Hematopoietic multipotent progenitor cell treated with erythropoietin and hydrocortisone succinate and interleukin-3 and kit ligand, for 15 days (in vitro differentiated cells): ENCODE results near the gene ARHGEF37.
A peak's percentile ranks its signal among the peaks of the same experiment; 100 is the strongest.
"Not testable (repeated sequence)": the region's sequence is repeated elsewhere in the genome, so short reads cannot be mapped to it uniquely, and the experiment has no call there.

ENCODE experiments used
- DNase-seq: peaks from one replicate; pipeline ENCODE4 v3.0.0-alpha.2; 2015; ENCODE audit warnings: low spot score

The ARHGEF37 gene

GRCh38 chr5:149564542-149565140 is 16.7 kb upstream of the ARHGEF37 start:
- DNase-seq, result peak; percentile 88

DNA sequence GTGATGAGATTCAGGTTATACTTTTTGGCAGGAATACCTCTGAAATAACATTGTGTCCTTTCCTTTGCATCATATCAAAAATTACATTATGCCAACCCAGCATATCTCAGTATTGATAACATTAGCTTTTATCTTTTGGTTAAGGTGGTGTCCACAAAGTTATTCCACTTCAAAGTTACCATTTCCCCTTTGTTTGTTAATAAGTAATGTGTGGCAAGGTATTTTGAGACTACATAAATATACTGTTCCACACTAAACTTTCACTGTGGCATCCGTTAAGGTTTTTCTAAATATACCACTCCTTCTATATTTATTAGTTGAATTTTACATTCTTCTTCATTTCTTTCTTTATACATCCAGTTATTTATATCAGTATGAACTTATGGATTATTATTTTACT is 14.1 kb upstream of the ARHGEF37 start:
- DNase-seq, result no peak

- no peak for DNase-seq
Observed at GRCh38 chr5:149572170-149572569, 9.1 kb upstream of the ARHGEF37 start.

GRCh38 chr5:149572576-149573231 is 8.6 kb upstream of the ARHGEF37 start:
- DNase-seq, result no peak

- no peak for DNase-seq
Observed at GRCh38 chr5:149575131-149575530, 6.2 kb upstream of the ARHGEF37 start.

- no peak for DNase-seq
Observed at GRCh38 chr5:149576021-149576420, 5.3 kb upstream of the ARHGEF37 start.

GRCh38 chr5:149578896-149579295 is 2.4 kb upstream of the ARHGEF37 start:
- no peak for DNase-seq

GRCh38 chr5:149580808-149581191 is 498 bp upstream of the ARHGEF37 start:
- peak; percentile 83 for DNase-seq

DNA sequence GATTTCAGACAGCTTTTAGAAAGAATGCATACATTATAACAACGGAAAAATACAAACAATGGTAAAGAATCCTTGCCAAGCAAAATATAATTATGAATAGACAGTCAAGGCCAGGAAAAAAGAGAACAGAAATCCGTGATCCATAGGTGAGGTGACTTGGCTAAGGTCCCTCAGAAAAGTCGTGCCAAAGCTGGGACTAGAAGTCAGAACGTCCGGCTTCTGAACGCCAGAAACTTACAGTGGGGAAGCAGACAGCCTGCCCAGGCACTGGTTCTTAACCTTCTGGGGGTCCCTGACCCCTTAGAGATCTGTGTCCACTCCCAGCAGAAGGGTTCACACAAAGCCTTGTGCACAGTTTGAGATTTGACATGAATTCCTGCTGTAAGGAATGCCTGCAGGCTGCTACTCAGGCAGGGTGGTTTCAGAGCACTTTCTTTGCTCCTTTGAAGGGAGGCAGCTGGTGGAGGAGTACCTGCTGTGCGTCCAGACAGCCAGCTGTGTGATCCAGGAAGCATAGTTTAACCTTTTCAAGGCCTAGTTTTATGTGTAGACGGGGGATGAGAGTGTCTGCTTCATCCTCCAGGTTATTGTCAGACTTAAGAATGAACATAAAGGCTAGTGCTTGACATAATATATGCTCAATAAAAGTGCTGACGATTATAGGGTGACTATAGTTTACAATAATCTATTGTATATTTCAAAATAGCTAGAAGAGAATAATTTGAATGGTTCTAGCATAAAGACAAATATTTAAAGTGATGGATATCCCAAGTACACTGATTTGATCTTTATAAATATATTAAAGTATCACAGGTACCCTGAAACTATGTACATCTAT is 852 bp downstream of the ARHGEF37 start:
- DNase-seq, result peak; percentile 59

GRCh38 chr5:149583394-149583793 is 2.1 kb downstream of the ARHGEF37 start:
- peak; percentile 61 for DNase-seq

- no peak for DNase-seq
Observed at GRCh38 chr5:149584121-149584520, 2.8 kb downstream of the ARHGEF37 start.

GRCh38 chr5:149585910-149586309 is 4.6 kb downstream of the ARHGEF37 start:
- no peak for DNase-seq

DNA sequence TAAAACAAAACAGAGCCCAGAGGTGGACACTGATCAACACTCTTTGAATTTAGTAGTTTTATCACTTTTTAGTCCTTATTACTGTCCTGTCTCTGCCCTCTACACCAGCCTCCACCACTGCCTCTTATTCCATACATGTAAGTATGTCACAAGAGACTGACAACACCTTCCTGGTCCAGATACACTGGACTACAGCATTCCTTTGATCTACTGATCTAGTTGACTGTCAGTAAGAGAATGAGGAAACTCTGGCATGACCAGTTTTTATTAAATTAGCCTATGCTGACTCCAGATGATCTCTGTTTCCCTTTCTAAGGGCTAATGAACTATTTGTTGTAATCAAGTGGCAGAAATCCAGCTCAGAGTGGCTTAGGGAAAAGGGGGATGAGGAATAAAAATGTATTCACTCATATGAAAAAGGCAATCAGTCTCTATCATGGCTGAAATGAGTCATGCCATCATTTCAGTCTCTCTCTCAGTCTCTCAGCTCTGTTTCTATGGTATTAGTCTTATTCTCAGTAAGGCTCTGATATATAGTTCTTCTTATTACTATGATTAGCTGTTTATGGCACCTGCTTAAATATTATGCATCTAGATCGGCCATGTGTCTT is 5.5 kb downstream of the ARHGEF37 start:
- no peak for DNase-seq

DNA sequence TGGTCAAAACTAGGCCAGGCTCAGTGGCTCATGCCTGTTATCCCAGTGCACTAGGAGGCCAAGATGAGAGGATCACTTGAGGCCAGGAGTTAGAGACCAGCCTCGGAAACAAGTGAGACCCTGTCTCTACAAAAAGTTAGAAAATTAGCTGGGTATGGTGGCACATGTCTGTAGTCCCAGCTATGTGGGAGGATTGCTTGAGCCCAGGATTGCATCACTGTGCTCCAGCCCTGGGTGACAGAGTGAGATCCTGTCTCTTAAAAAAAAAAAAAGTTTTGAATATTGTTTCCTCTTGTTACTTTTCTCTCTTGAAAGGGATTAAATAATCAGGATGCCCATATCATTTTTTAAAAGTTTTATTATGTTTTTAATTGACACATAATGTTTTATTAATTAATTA is 7.6 kb downstream of the ARHGEF37 start:
- DNase-seq, result no peak

DNA sequence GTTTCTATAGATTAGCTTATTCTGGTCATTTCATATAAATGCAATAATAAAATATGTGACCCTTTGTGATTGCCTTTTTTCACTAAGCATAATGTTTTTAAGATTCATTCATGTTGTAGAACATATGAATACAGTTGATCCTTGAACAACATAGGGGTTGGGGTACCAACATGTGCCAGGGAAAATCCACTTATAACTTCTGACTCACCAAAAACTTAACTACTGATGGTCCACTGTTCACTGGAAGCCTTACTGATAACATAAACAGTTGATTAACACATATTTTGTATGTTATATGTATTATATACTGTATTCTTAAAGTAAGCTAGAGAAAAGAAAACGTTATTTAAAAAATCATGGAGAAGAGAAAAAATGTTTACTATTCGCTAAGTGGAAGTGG is 12.1 kb downstream of the ARHGEF37 start:
- no peak for DNase-seq

DNA sequence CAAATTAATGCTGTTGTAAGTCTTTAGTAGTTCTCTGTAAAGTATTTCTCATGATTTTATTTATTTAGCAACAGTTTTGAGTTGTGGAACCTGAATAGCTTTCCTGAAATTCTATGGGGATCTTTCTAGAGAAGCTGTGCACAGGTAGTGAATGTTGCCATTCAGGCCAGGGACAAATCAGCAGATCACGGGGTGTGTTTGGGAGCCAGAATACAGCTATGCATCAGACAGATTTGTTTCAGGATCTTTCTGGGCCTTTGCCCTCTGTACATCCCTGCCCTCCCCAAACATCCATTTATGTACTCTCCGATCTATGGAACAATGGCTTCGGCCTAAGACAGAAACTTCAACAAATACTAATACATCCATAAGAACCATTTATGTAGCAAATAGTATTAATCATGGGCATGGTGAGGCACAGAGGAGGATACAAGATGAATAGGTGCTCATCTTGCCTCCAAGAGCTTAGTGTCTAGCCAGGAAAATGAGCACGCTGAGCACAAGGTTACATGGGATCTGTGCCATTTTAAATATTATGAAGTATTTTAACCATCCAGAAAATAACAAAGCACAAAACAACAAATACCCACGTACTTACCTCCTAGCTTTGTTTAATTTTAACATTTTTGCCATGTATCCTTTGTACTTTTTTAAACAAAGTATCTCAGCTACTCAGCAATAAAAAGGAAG is 13.1 kb downstream of the ARHGEF37 start:
- DNase-seq, result no peak

- DNase-seq, result not testable (repeated sequence)
Observed at GRCh38 chr5:149595105-149595504, 13.8 kb downstream of the ARHGEF37 start.

- DNase-seq, result no peak
Observed at GRCh38 chr5:149596712-149597111, 15.4 kb downstream of the ARHGEF37 start.

DNA sequence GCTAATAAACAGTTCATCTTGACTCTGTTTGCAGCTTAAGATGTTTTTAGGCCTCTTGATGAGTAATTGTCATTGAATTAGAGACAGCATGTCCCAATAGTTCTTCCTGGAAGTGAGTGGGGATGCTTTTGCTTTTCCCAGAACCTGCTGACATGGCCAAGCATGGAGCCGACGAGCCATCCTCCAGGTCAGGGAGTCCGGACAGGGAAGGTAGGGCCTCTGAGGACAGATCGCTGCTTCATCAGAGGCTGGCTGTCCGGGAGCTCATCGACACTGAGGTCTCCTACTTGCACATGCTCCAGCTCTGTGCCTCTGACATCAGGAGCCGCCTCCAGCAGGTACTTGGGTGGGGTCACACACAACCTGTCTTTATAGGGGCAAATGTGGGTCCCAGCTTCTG is 16.3 kb downstream of the ARHGEF37 start:
- DNase-seq, result no peak

GRCh38 chr5:149598234-149598633 is 16.9 kb downstream of the ARHGEF37 start:
- DNase-seq, result not testable (repeated sequence)

DNA sequence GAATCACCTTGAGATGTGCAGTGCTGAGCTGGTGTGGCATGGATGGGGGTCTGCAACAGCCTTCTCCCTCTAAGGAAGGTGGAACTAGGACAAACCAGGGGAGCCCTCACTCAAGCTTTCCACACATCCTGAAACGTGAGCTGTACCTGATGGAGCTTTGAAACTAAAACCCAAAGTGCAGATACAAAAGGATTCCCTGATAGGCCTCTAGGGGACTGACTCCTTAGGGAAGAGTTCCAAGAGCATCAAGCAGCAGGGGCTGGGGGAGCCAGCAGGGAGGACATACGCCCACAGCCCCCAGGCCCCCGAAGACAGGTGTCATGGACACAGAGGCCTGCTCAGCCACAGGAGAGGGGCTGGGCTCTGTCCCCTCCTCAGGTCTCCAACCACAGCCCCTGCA is 17.7 kb downstream of the ARHGEF37 start:
- DNase-seq, result no peak

- DNase-seq, result no peak
Observed at GRCh38 chr5:149599375-149599774, 18.1 kb downstream of the ARHGEF37 start.
